NCI-H524 (cell line): ENCODE measurements around the gene RTN3.
A peak's percentile ranks its signal among the peaks of the same experiment; 100 is the strongest.
"Not testable (repeated sequence)": the region's sequence is repeated elsewhere in the genome, so short reads cannot be mapped to it uniquely, and the experiment has no call there.

ENCODE experiments used
- DNase-seq, 2 experiments: peaks; one replicate each; lab custom pipeline; 2025; lab: John Stamatoyannopoulos, UW

The RTN3 gene

GRCh38 chr11:63682066-63683021 lies 1.0 kb downstream of the RTN3 start:
- peak; percentile 44 to 72 for DNase-seq

GRCh38 chr11:63683133-63683991 lies 2.1 kb downstream of the RTN3 start:
- DNase-seq = no peak

DNA sequence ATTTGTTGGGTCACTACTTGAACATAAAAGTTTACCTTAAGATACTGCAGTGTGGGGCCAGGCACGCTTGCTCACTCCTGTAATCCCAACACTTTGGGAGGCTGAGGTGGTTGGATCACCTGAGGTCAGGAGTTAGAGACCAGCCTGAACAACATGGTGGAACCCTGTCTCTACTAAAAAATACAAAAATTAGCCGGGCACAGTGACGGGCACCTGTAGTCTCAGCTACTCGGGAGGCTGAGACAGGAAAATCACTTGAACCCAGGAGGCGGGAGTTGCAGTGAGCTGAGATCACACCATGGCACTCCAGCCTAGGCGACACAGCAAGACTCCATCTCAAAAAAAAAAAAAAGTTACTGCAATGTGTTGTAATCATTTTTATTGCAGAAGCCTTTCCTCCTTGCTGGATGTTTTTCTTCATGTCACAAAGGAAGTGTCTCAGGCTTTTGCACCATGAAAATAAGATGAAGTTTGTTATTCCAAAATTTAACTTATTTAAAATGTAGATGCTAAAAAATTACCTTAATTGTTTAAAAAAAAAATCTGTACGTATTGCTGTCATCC lies 3.9 kb downstream of the RTN3 start:
- not testable (repeated sequence) for DNase-seq

- no peak for DNase-seq
Observed at GRCh38 chr11:63686926-63687325, 5.6 kb downstream of the RTN3 start.

- DNase-seq = no peak
Observed at GRCh38 chr11:63687845-63688244, 6.5 kb downstream of the RTN3 start.

DNA sequence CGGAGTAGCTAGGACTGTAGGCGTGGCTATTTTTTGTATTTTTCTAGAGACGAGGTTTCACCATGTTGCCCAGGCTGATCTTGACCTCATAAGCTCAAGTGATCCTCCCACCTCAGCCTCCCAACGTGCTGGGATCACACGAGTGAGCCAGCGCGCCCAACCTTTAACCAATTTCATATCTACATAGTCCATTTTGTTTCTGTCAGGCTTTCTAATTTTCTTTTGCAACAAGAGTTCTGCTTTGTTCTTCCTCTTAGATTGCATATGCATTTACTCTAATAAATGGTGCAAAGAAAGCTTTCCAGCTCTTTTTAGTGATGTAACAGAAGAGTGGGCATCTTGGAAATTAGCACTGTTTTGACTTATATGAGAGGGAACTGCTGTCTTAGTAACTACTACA lies 13.3 kb downstream of the RTN3 start:
- DNase-seq = no peak

- peak in 1 of 2 experiments; percentile 12 for DNase-seq
Observed at GRCh38 chr11:63698976-63699733, 17.9 kb downstream of the RTN3 start.

GRCh38 chr11:63699896-63700295 lies 18.6 kb downstream of the RTN3 start:
- DNase-seq = no peak

DNA sequence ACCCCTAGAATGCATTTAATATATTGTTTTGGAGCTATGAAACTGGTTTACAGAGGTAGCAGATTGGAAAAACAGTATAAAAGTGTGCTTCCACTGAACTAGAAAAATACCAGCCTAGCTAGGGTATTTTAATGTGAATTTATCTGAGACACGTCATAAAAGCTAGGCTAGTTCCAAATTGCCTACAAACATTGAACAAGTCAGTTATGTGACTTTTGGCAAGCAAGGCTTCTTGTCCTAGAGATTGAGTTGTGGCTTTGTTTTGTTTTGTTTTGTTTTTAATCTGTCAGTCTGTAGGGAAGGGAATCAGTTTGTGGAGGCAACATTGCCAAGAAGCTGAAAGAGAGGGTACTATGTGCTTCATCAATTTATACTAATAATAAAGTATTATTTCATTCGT lies 24.2 kb downstream of the RTN3 start:
- DNase-seq = no peak

- DNase-seq = no peak
Observed at GRCh38 chr11:63708764-63709163, 27.5 kb downstream of the RTN3 start.

DNA sequence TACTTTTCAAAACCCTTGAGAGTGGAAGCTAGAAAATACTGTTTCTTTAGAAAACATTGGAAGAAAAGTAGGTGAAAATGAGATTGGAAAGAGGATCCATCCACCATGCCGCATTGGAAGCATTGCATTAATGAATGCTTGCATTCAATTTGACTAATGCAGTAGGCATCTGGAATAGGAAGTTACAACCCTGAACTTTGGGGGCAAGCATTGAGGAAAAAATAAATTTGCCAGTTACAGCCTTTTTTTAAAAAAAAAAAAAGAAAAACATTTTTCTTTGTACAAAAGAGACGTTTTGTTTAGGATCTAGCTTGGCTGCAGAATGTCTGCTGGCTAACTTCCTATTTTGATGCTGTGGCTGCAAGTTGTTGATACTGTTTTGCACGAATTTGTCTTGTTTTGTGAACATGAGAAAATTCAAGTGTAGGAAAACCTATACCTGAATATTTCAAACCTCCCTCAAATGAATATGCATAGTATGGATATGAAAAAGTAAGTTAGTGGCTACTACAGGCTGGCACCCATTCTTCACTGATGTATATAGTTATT lies 28.1 kb downstream of the RTN3 start:
- DNase-seq = no peak

DNA sequence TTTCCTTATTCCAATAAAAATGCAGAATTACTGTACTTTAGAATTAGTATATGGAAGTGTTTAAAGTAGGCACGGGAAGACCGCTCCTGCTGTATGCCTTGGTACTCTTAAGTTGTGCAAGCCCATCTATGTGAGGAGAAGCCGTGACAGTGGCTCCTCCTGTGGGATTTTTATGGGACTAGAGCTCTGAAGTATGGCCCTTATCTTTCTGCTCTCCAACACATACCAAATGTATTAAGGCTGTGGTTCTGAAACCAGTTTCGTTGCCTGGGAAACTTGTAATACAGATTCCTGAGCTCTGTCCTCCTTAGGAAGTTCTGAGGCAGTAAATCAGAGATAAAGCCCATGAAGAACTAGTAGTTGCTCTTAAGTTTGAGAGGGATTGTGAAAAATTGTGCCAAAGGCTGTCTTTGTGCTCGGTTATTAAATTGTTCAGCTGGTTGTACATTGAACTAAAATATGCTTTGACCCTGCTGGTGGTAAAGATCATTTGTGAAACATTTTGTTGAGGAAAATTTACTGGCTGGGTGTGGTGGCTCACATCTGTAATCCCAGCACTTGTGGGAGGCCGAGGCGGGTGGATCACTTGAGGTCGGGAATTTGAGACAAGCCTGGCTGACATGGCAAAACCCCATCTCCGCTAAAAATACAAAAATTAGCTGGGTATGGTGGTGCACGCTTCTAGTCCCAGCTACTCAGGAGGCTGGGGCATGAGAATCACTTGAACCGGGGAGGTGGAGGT lies 29.3 kb downstream of the RTN3 start:
- DNase-seq = no peak

DNA sequence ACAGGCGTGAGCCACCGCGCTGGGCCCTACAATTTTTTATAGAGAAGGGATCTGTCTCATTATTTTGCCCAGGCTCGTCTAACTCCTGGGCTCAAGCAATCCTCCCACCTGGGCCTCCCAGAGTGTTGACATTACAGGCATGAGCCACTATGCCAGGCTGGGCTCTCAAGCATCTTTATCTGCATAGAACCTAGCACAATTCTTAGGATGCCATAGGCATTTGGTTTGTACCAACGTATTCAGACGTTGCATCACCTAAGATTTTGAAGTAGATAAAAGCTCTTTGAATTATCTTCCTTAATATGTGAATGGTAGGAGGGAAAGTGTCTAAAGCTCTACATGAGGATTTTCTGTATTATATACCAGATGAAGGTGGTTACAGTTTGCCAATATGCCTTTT lies 30.5 kb downstream of the RTN3 start:
- DNase-seq = no peak

DNA sequence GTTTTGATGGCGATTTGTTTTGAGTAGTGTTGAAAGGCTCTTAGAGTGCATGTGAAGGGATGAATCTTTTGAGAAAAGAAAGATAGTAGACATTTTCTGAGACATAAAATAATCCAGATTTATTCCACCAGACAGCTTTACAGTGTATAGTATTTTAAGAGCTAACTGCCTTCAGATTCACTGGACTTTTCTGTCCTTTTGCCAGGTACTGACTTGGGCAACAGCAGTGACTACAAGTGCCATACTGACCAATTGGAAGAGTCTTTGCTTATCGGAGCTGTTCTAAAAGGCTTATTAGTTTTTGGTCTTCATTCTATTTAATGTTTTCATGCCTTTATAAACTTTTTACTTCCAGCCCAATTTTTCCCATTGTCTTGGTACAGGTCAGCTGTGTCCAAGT lies 32.5 kb downstream of the RTN3 start:
- no peak for DNase-seq

DNA sequence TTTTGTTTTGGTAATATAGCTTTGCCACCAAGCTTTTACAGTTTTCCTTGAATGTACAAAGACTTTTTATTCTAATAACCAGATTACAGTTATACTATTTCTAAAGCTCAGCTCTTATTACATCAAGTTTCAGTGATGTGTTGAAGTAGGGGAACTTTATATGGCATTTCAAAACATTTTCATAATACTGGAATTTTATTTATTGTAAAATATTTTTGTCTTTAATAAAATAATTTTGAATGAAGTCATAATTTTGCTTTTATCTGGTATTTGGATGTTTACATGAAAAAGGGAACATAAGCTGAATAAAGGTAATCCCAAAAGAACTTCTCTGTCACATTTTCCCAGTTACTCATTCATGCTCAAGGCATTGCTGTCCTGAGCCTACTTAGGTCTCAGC lies 34.7 kb downstream of the RTN3 start:
- DNase-seq = no peak

DNA sequence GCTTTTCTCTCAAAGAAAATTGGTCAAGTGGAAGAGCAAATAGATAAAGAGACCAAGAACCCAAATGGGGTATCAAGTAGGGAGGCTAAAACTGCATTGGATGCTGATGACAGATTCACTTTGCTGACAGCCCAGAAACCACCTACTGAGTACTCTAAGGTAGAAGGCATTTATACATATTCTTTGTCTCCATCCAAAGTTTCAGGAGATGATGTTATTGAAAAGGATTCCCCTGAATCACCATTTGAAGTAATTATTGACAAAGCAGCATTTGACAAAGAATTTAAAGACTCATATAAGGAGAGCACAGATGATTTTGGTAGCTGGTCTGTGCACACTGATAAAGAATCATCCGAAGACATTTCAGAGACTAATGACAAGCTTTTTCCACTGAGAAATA lies 37.7 kb downstream of the RTN3 start:
- no peak for DNase-seq

DNA sequence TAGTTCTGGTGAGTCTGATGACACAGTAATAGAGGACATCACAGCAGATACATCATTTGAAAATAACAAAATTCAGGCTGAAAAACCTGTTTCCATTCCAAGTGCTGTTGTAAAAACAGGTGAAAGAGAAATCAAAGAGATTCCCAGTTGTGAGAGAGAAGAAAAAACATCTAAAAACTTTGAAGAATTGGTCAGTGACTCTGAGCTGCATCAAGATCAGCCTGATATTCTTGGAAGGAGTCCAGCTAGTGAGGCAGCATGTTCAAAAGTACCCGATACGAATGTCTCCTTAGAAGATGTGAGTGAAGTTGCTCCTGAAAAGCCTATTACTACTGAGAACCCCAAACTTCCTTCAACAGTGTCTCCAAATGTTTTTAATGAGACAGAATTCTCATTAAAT lies 38.7 kb downstream of the RTN3 start:
- no peak for DNase-seq

- DNase-seq = no peak
Observed at GRCh38 chr11:63720611-63721010, 39.3 kb downstream of the RTN3 start.

DNA sequence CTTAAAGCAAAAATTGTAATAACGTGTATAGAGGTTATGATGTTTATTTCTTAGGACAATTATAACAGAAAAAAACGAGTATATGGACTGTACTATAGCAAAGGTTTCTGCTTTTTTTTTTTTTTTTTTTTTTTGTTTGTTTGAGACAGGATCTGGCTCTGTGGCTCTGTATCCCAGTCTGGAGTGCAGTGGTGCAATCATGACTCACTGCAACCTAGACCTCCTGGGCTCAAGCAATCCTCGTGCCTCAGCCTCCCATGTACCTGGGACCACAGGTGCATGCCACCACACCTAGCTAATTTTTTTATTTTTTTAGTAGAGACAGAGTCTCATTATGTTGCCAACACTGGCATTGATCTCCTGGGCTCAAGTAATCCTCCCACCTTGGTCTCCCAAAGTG lies 48.0 kb downstream of the RTN3 start:
- no peak for DNase-seq

DNA sequence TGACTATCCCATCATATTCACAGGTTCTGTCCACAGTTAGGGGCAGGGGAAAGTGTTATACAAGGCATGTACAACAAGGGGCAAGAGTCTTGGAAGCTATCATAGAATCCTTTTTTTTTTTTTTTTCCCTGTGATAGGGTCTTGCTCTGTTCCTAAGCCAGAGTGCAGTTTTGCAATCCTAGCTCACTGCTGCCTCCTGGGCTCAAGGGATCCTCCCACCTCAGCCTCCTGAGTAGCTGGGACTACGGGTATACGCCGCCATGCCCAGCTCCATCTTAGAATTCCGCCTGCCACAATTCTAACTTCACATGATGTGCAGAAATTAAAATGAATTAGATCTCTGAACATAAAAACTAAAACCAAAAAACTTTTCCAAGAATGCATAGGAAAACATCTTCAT lies 55.6 kb downstream of the RTN3 start:
- DNase-seq = no peak

DNA sequence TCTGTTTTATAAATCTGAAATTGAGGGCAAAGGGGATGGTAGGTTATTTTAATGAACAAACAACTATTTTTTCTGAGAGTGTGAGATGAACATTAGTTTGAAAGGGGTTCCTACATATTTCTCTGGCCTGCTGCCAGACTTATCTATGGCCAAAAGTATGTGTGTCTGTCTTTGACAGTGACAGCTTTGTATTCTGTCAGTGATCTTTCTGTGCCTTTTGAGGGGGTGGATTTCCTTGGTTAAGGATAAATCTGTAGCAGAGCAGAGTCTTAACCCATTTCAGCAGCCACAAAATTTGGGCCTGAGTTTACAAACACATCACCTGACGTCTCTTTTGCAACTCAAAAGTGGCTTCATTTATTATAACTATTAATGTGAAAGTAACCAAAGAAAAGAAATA lies 56.4 kb downstream of the RTN3 start:
- no peak for DNase-seq
